Ishikawa (cell line): ENCODE data around the gene BSDC1.

ENCODE experiments used
- CEBPB ChIP-seq: IDR thresholded peaks from 2 replicates; pipeline ENCODE4 v1.6.1; 2012
- CREB1 ChIP-seq: IDR thresholded peaks from 2 replicates; pipeline ENCODE4 v1.6.1; 2012; ENCODE audit warnings: low read depth
- EGR1 ChIP-seq: IDR thresholded peaks from 2 replicates; pipeline ENCODE4 v1.6.1; 2012
- EP300 ChIP-seq: IDR thresholded peaks from 2 replicates; pipeline ENCODE4 v1.6.1; 2012; ENCODE audit warnings: borderline replicate concordance
- FOXM1 ChIP-seq: IDR thresholded peaks from 2 replicates; pipeline ENCODE4 v1.6.1; 2012; ENCODE audit warnings: low read depth, borderline replicate concordance
- MAX ChIP-seq: IDR thresholded peaks from 2 replicates; pipeline ENCODE4 v1.6.1; 2012
- NFIC ChIP-seq: IDR thresholded peaks from 2 replicates; pipeline ENCODE4 v1.6.1; 2012
- RAD21 ChIP-seq: IDR thresholded peaks from 2 replicates; pipeline ENCODE4 v1.6.1; 2012; ENCODE audit warnings: low read depth
- REST ChIP-seq: IDR thresholded peaks from 2 replicates; pipeline ENCODE4 v1.6.1; 2012; ENCODE audit warnings: low read depth, mild to moderate bottlenecking
- TAF1 ChIP-seq: IDR thresholded peaks from 2 replicates; pipeline ENCODE4 v1.6.1; 2012; ENCODE audit warnings: low read depth, mild to moderate bottlenecking
- TCF12 ChIP-seq: IDR thresholded peaks from 2 replicates; pipeline ENCODE4 v1.6.1; 2012; ENCODE audit warnings: low read depth
- TEAD4 ChIP-seq: IDR thresholded peaks from 2 replicates; pipeline ENCODE4 v1.6.1; 2012
- USF1 ChIP-seq: IDR thresholded peaks from 2 replicates; pipeline ENCODE4 v1.6.1; 2012
- YY1 ChIP-seq: IDR thresholded peaks from 2 replicates; pipeline ENCODE4 v1.6.1; 2012; ENCODE audit warnings: low read depth
- ZBTB7A ChIP-seq: IDR thresholded peaks from 2 replicates; pipeline ENCODE4 v1.6.1; 2012; ENCODE audit warnings: low read depth

Gene BSDC1

GRCh38 chr1:32349211-32349708 lies 45.0 kb downstream of the BSDC1 start:
- TF ChIP-seq USF1 (no peak), YY1 (no peak), FOXM1 (no peak), TEAD4 (no peak), RAD21 (no peak), CEBPB (no peak), MAX (no peak), EP300 (no peak), CREB1 (no peak), TAF1 (no peak), ZBTB7A (no peak), NFIC (no peak), EGR1 (no peak), REST (no peak), TCF12 (no peak)

- TF ChIP-seq ZBTB7A: no peak
- no peak for TF ChIP-seq REST
- no peak for TF ChIP-seq EGR1
- no peak for TF ChIP-seq NFIC
- TF ChIP-seq YY1: no peak
- TF ChIP-seq USF1: no peak
- no peak for TF ChIP-seq EP300
- no peak for TF ChIP-seq TEAD4
- no peak for TF ChIP-seq TAF1
- no peak for TF ChIP-seq MAX
- TF ChIP-seq RAD21: no peak
- no peak for TF ChIP-seq TCF12
- no peak for TF ChIP-seq CREB1
These were observed 47.6 kb downstream of the BSDC1 start for GRCh38 chr1:32346532-32347157.

GRCh38 chr1:32345289-32345827 lies 48.9 kb downstream of the BSDC1 start:
- TF ChIP-seq TEAD4: no peak
- no peak for TF ChIP-seq CREB1
- no peak for TF ChIP-seq NFIC
- TF ChIP-seq CEBPB: no peak
- no peak for TF ChIP-seq TAF1
- TF ChIP-seq ZBTB7A: no peak
- TF ChIP-seq EP300: no peak
- TF ChIP-seq TCF12: no peak
- TF ChIP-seq FOXM1: no peak
- TF ChIP-seq MAX: no peak
- TF ChIP-seq RAD21: no peak
- no peak for TF ChIP-seq USF1
- TF ChIP-seq EGR1: no peak
- no peak for TF ChIP-seq YY1
- no peak for TF ChIP-seq REST
